H1 (cell line): ENCODE results near the gene PVALB. TPM values are rescaled to one million over a fixed set of nuclear protein-coding genes. Genes with fewer than 3 reads are reported as not detected.

Experiments used
- BCL11A ChIP-seq, 2 experiments: IDR thresholded peaks; one replicate each; pipeline ENCODE4 v1.6.1; 2011; ENCODE audit warnings: low read depth in 2 of 2, low read length in 2 of 2, mild to moderate bottlenecking in 2 of 2
- CEBPB ChIP-seq: IDR thresholded peaks from 2 replicates; pipeline ENCODE4 v1.6.1; 2012; ENCODE audit warnings: low read depth, low read length
- CTBP2 ChIP-seq: IDR thresholded peaks from 2 replicates; pipeline ENCODE4 v1.7.0; 2011; ENCODE audit warnings: borderline replicate concordance, mild to moderate bottlenecking, moderate library complexity, mixed read lengths, low read length; ENCODE audit not compliant: insufficient read depth, insufficient read length
- TAF1 ChIP-seq: IDR thresholded peaks from 2 replicates; pipeline ENCODE4 v1.6.1; 2011; ENCODE audit warnings: mild to moderate bottlenecking, low read depth, low read length
- TAF7 ChIP-seq: optimal IDR thresholded peaks from 2 replicates; pipeline ENCODE3; 2011; ENCODE audit warnings: low read depth, mild to moderate bottlenecking, inconsistent platforms, low read length, moderate library complexity, borderline replicate concordance
- polyA plus RNA-seq, 7 experiments: library from polyadenylated mRNA; depleted of rRNA in 3 of 7; stranded (reverse) in 5 of 7; unstranded in 2 of 7; fragments of >200 nt in 5 of 7; fragments of 200-250 nt in 2 of 7; gene quantifications; 1 replicate in 5 of 7; 2 replicates in 1 of 7; 4 replicates in 1 of 7; pipeline versions ENCODE4 v1.2.1 to v1.2.3, GENCODE V29; 2011 to 2013; ENCODE audit warnings: missing spikeins in 2 of 7, mixed read lengths in 2 of 7
- total RNA-seq: library from RNA; stranded (reverse); fragmentation: NEBNext Ultra II Directional; extraction: Animal tissue kit (Norgen Biotek cat#: 25700); gene quantifications from 2 replicates; pipeline ENCODE4 v1.2.1, GENCODE V29; 2021

Gene PVALB
- total and polyA plus RNA-seq, 2 of the 8 experiments (the other 6 are each of a cell fraction or from before 2014, with no cell fraction given) = 1.7 to 5.4 TPM

DNA sequence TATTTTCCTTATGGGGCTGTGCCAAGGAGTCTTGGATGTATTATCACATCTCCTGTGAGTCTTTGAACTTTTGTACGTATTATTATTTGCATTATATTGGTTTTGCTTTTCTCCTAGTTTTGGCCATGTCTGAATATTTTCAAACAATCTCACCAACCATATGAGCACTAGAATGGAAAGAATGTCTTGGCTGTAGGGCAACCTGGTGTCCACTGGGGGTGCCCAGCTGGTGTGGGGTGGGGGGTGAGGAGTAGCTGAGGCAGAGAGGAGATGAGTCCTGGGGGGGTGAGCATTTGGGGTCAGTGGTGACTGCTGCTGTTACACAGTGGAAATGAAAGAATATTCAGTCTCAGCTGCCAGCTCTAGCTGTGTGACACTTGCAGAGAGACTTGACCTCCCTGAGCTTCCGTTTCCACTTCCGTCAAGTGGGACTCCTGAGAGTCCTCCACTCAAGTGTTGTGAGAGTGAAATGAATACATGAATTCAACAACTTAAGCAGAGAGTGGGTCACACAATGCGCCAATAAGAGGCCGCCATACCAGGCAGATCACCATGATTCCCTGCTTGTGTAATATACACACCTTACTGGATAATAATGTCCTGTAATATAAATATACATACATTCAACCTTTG is 12.7 kb upstream of the PVALB start (continued):
- TF ChIP-seq BCL11A (IDR thresholded peaks at IDR 0.05; ENCODE audit: low read depth in 2 of 2, low read length in 2 of 2) (no peak), TAF7 (no peak), TAF1 (no peak), CTBP2 (no peak), CEBPB (no peak)
- TF ChIP-seq, all 59 proteins: peak for 0
